ENCODE results near the gene HMGCL. TPM values are rescaled to one million over a fixed set of nuclear protein-coding genes. Genes with fewer than 3 reads are reported as not detected.

HMGCL gene
- total RNA-seq, 1 donor from 2014 or later, result 30.0 TPM

GRCh38 chr1:23777979-23778814 lies 47.0 kb downstream of the HMGCL start, which contains the start of gene PITHD1:
TSS of gene PITHD1 (plus strand) at chr1:23778418. CDS start at chr1:23778516, 98 bp downstream.
- peak; percentile 74 for DNase-seq (ENCODE audit: low spot score)
- Mint-ChIP-seq H3K9me3 (ENCODE audit: unreplicated experiment) (no peaks in the 10 kb centered on the region), H3K36me3 (ENCODE audit: low read depth, unreplicated experiment) (peaks cover 4% of the 10 kb centered on the region), H3K27me3 (ENCODE audit: unreplicated experiment) (peaks cover 3% of the 10 kb centered on the region), H3K27ac (ENCODE audit: unreplicated experiment) (peak within 1 kb of the TSS; percentile 91), H3K4me3 (ENCODE audit: unreplicated experiment) (peak within 1 kb of the TSS; percentile 96), H3K4me1 (ENCODE audit: unreplicated experiment) (peaks cover 11% of the 10 kb centered on the region)
- no peak for TF ChIP-seq CTCF (IDR thresholded peaks at IDR 0.05; ENCODE audit: unreplicated experiment)

- Mint-ChIP-seq H3K4me1 (ENCODE audit: unreplicated experiment) (peaks cover 11% of the 10 kb centered on the region), H3K4me3 (ENCODE audit: unreplicated experiment) (no peak overlapping the region)
Measured at GRCh38 chr1:23776217-23776616, 49.0 kb downstream of the HMGCL start.

GRCh38 chr1:23774174-23774880 lies 50.9 kb downstream of the HMGCL start:
- DNase-seq (ENCODE audit: low spot score), result no peak
- no peak overlapping the region for H3K27ac Mint-ChIP-seq (ENCODE audit: unreplicated experiment)
- no peak for TF ChIP-seq CTCF (IDR thresholded peaks at IDR 0.05; ENCODE audit: unreplicated experiment)
- H3K4me1 Mint-ChIP-seq (ENCODE audit: unreplicated experiment), result peaks cover 7% of the 10 kb centered on the region
- H3K27me3 Mint-ChIP-seq (ENCODE audit: unreplicated experiment), result peaks cover 3% of the 10 kb centered on the region
- H3K4me3 Mint-ChIP-seq (ENCODE audit: unreplicated experiment), result no peak overlapping the region
- H3K36me3 Mint-ChIP-seq (ENCODE audit: low read depth, unreplicated experiment), result no peaks in the 10 kb centered on the region
- no peaks in the 10 kb centered on the region for H3K9me3 Mint-ChIP-seq (ENCODE audit: unreplicated experiment)

More at GRCh38 chr1:23776217-23776616, 49.0 kb downstream of the HMGCL start:
- Mint-ChIP-seq H3K9me3 (ENCODE audit: unreplicated experiment) (no peaks in the 10 kb centered on the region), H3K27me3 (ENCODE audit: unreplicated experiment) (peaks cover 3% of the 10 kb centered on the region), H3K27ac (ENCODE audit: unreplicated experiment) (no peak overlapping the region), H3K36me3 (ENCODE audit: low read depth, unreplicated experiment) (no peaks in the 10 kb centered on the region)
- DNase-seq (ENCODE audit: low spot score), result no peak
- no peak for TF ChIP-seq CTCF (IDR thresholded peaks at IDR 0.05; ENCODE audit: unreplicated experiment)

GRCh38 chr1:23772854-23773242 lies 52.4 kb downstream of the HMGCL start:
- Mint-ChIP-seq H3K27me3 (ENCODE audit: unreplicated experiment) (peaks cover 2% of the 10 kb centered on the region), H3K4me1 (ENCODE audit: unreplicated experiment) (peaks cover 1% of the 10 kb centered on the region), H3K36me3 (ENCODE audit: low read depth, unreplicated experiment) (no peaks in the 10 kb centered on the region), H3K4me3 (ENCODE audit: unreplicated experiment) (no peak overlapping the region), H3K27ac (ENCODE audit: unreplicated experiment) (no peak overlapping the region), H3K9me3 (ENCODE audit: unreplicated experiment) (no peaks in the 10 kb centered on the region)
- TF ChIP-seq CTCF (IDR thresholded peaks at IDR 0.05; ENCODE audit: unreplicated experiment), result no peak
- no peak for DNase-seq (ENCODE audit: low spot score)
